ENCODE measurements around the gene HAPLN2.
"Not testable (repeated sequence)": the region's sequence is repeated elsewhere in the genome, so short reads cannot be mapped to it uniquely, and the experiment has no call there.

Gene HAPLN2

DNA sequence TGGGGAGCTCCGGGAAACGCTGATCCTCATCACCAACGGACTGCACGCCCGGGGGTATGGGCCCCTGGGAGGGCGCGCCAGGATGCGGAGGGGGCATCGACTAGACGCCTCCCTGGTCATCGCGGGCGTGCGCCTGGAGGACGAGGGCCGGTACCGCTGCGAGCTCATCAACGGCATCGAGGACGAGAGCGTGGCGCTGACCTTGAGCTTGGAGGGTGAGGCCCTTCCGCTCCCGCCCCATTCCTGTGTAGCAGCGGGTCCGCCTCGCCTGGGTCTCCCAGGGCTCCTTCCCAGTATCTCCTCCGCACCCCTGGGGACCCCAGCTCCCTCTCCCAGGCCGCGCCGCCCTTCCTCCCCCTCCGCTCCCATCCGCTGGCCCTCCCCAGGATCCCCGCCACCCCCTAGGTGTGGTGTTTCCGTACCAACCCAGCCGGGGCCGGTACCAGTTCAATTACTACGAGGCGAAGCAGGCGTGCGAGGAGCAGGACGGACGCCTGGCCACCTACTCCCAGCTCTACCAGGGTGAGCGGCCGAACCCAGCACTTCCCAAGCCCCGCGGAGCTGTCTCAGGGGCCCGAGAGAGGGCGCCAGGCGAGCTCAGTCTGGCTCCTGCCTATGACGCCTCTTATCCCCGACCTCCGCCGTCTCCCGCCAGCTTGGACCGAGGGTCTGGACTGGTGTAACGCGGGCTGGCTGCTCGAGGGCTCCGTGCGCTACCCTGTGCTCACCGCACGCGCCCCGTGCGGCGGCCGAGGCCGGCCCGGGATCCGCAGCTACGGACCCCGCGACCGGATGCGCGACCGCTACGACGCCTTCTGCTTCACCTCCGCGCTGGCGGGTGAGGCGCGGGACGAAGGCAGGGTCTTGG lies 5.0 kb downstream of the HAPLN2 start:
- DNase-seq, result peak; percentile 50

DNA sequence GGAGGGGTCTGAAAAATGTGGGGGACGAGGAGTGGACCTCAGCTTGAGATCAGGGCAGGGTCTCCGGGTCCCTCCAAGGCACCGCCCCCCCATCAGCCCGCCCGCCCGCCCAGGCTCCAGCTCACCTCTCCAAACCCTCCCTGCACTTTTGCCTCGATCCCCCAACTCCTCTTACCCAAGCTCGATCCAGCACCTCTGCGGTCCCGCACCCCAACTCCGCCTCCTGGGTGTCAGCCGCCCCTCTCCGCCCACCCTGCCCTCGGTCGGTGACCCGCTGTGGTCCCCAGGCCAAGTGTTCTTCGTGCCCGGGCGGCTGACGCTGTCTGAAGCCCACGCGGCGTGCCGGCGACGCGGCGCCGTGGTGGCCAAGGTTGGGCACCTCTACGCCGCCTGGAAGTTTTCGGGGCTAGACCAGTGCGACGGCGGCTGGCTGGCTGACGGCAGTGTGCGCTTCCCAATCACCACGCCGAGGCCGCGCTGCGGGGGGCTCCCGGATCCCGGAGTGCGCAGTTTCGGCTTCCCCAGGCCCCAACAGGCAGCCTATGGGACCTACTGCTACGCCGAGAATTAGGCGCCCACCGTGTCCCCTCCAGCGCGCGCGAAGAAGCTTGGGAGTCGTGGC lies 5.7 kb downstream of the HAPLN2 start:
- no peak for DNase-seq

DNA sequence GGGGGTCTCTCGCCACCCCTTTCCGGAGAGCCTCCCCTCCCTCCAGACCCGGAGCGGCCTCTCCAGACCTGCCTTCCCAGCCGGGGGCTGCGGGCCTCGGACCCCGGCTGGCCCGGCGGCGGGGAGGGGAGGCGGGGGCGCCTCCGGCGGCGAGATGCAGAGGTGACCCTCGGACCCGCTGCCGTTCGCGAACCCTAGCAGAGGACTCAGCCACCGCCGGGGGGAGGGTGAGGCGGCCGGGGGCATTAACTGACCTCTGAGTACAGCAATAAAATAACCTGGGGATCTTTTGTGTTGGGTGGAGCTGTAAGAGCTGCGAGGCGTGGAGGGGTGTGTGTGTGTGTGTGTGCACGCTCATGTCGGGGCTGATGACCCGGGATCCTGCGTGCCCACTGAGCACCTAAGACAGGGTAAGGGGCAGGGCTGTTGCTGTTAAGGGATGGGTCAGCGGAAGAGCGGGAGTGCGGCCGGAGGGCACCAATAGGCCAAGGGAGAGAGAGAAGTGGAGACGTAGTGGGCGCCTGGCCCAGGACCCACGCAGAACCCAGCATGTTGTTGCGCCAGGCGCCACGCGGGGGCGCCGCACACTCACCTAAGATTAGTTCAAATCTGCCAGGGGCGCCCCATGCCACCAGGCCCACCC lies 6.3 kb downstream of the HAPLN2 start:
- DNase-seq, result peak; percentile 28

DNA sequence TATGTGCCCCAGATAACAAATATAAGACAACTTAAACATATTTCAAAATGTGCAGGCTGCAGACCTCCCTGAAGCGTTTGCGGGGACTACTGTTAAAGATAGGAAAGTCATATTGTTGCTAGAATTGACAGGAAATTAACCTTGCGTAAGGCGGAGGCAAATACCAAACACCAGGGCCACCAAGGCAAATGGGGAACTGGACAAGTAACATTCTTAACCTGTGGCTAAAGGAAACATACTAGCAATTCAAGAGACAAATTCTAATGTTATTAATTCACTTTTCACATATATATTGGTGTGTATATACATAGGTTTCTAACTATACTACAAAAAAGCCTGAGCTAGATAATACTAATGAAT lies 6.8 kb downstream of the HAPLN2 start:
- no peak for DNase-seq

- DNase-seq, result peak; percentile 63
Measured at GRCh38 chr1:156627313-156627880, 8.2 kb downstream of the HAPLN2 start.

DNA sequence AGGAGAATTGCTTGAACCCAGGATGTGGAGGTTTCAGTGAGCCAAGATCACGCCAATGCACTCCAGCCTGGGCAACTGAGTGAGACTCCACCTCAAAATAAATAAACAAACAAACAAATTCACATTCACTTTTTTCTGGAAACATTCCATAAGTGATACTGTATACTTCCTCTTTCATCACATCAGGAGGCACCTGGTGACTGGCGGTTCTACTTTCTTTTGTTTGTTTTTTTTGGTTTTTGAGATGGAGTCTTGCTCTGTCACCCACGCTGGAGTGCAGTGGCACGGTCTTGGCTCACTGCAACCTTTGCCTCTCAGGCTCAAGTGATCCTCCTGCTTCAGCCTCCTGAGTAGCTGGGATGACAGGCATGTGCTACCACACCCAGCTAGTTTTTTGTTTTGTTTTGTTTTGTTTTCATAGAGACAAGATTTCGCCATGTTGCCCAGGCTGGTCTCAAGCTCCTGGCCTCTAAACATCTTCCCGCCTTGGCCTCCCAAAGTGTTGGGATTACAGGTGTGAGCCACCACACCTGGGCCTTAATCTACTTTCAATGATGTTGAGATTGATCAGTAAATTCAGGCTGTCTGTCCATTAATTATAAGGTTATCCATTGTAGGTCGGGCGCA lies 10.7 kb downstream of the HAPLN2 start:
- no peak for DNase-seq

- DNase-seq, result not testable (repeated sequence)
Measured at GRCh38 chr1:156631152-156631551, 11.9 kb downstream of the HAPLN2 start.

DNA sequence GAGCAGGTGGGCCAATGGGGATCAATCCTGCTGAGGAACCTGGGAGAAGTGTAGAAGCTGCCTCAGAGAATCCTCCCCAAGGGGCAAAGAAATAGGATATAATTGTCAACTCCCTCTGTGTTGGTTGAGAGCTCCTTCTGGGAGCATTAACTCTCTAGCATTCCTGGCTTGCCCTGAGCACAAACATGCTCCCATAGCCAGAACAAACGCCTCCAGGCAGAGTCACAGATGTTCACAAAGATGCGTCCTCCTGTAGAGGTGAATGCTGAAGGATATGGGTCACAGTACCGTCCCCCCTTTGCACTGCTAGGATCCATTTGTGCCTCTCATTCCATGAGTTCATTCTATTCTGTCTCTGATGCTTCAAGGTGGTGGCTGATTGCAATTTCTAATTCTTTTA lies 13.1 kb downstream of the HAPLN2 start:
- DNase-seq, result no peak

GRCh38 chr1:156638189-156638985 lies 19.2 kb downstream of the HAPLN2 start:
- no peak for DNase-seq

- DNase-seq, result no peak
Measured at GRCh38 chr1:156639601-156640101, 20.4 kb downstream of the HAPLN2 start.

DNA sequence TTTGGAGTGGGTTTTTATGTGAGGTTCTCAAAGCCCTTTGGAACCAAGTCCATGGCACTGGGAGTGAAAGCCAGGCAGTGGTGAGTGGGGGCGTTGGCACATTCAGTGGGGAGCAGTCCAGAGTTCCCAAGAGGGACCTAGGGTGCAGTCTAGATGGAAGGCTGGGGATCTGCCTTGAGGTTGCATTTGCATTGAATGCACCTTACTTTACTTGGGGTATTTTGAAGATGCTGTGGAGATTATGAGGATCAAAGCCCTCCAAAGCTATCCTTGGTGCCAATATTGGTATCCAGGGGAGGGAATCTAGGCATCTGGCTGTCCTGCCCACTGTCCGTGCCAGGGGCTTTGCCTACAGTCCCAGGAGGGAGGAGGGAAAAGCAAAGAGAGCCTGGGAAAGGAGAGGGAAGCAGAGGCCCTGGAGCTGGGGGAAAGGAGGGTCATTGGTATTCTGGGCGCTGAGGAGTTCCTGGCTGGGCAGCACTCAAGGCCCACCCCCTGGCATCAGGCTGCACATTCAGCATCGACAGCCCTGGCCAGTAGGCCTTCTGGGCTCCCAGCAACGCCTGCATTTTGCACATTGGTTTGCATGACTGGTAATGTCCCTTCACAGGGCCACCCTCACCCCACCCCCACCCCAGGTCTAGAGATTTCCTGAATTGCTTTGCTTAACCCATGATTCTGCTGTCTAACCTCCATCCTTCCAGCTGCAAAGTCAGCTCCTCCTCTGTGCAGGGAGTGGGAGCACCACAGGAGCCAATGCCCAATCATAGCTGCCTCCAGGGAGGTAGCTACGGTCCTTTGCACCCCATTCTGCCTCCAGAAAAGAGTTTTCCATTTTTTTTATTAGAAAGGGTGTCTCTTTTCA lies 21.9 kb downstream of the HAPLN2 start:
- no peak for DNase-seq

GRCh38 chr1:156641761-156642264 lies 22.6 kb downstream of the HAPLN2 start, which contains the start of gene BCAN:
TSS of gene BCAN (plus strand) at chr1:156642117. CDS start at chr1:156646055, 3,938 bp downstream.
- DNase-seq, result no peak

DNA sequence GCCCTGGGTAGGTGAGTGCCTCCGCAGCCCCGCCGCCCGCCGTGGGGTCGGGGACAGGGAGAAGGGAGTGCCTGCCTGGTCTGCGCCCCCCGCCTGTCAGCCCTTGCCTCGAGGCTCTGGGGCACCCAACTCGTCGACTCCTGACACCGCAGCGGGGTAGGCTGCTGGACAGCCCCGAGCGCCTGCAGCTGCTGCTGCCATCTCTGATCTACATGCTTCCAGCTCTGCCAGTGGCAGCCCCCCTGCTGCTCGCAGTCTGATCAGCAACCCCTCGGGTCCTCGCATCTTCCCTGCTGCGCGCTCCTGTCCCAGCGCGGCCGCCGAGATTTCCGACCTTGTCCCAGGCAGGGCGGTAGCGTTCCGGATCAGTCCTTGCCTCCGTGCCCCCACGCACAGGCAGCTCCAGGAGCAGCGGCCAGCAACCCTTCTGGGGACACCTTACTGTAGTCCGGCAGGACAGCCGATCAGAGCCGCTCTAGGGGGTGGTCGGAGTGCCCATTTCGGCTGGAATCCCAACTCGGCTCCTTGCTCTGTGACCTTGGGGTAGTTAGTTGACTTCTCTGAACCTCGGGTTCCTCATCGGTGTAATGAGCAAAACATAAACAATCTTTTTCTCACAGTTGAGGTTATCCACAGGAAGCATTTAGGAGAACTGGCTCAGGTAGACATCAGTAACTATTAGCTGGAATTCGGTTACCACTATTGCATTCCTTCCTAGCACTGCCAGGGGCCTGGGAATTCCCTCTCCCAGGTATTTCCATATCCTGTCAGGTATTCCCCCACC lies 23.2 kb downstream of the HAPLN2 start:
- no peak for DNase-seq

DNA sequence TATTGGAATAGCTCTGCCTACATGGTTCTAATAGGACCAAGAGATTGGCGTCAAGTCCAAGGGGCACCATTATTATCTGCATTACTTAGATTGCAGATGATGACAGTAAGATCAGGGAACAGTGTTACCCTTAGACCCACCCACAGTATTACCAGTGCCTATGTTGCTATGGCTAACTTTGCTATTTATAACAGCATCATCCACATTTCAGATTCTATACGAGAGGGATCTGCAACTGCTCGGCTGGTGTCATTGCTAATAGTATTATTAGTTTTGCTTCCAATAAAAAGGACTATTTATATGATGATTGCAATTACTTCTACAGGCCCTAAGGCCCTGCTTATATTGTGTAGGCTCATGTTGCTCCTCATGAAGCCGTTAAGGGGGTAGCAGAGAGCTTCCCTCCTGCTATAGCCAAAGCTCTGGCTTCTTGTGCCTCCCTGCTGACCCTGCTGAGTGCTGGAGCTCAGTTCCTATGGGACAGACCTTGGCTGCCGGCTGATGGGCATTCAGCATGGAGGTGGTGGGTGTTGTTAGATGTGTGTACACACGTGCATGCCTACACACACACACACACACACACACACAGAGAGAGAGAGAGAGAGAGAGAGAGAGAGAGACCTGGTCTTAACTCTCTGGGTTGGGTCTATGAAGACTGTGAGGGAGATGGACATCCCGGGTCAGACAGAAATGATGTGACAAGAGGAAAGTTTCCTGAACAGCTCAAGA lies 24.0 kb downstream of the HAPLN2 start:
- DNase-seq, result no peak

GRCh38 chr1:156643778-156644092 lies 24.5 kb downstream of the HAPLN2 start:
- no peak for DNase-seq

GRCh38 chr1:156644146-156644545 lies 24.9 kb downstream of the HAPLN2 start:
- no peak for DNase-seq

- DNase-seq, result no peak
Measured at GRCh38 chr1:156644640-156645039, 25.4 kb downstream of the HAPLN2 start.

GRCh38 chr1:156645056-156645455 lies 25.8 kb downstream of the HAPLN2 start:
- no peak for DNase-seq

DNA sequence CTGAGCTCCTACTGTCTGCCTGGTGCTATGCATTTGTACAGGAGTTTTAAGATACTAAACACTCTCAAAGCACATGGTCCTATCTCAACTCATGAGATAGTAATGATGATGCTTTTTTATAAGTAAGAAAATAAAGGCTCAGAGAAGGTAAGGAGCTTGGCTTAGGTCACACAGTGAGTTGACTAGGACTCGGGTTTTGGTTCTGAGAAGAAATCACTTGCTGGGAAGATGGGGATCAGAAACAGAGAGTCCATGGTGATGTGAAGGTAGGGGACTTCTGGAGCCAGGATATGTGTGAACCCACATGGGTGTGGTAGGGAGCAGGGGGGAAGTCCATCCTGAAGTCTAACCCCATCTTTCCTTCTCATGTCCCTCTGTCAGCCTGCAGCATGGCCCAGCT lies 26.5 kb downstream of the HAPLN2 start:
- DNase-seq, result no peak
